Muscle layer of duodenum (tissue), 2 donors: ENCODE data around the gene CXorf58.
"Not testable (repeated sequence)": the region's sequence is repeated elsewhere in the genome, so short reads cannot be mapped to it uniquely, and the experiment has no call there.

ENCODE experiments used
- H3K27ac ChIP-seq: one replicate; pipeline ENCODE4 v1.7.0; 2013; ENCODE audit warnings: mild to moderate bottlenecking, low read length
- H3K27me3 ChIP-seq: one replicate; pipeline ENCODE4 v1.7.0; 2013; ENCODE audit warnings: low read depth, mild to moderate bottlenecking, control low read depth, low read length
- H3K36me3 ChIP-seq, 2 donors: one replicate each; pipeline ENCODE4 v1.7.0; 2013; ENCODE audit warnings: low read length in 2 of 2, control low read depth in 1 of 2, mild to moderate bottlenecking in 1 of 2; ENCODE audit not compliant: insufficient read depth in 2 of 2, control insufficient read depth in 1 of 2
- H3K4me1 ChIP-seq, 2 donors: one replicate each; pipeline ENCODE4 v1.7.0; 2013; ENCODE audit warnings: low read length in 2 of 2, mild to moderate bottlenecking in 2 of 2, control low read depth in 1 of 2, moderate library complexity in 1 of 2; ENCODE audit not compliant: insufficient read depth in 2 of 2, control insufficient read depth in 1 of 2
- H3K4me3 ChIP-seq, 2 donors: one replicate each; pipeline ENCODE4 v1.7.0; 2013; ENCODE audit warnings: low read length in 2 of 2, low read depth in 1 of 2, mild to moderate bottlenecking in 1 of 2
- H3K9me3 ChIP-seq, 2 donors: one replicate each; pipeline ENCODE4 v1.7.0; 2013; ENCODE audit warnings: low read length in 2 of 2, control low read depth in 1 of 2, mild to moderate bottlenecking in 1 of 2; ENCODE audit not compliant: control insufficient read depth in 1 of 2
- donor health status: healthy.

The CXorf58 gene

GRCh38 chrX:23965630-23966029 lies 57.8 kb downstream of the CXorf58 start:
- H3K4me1 ChIP-seq, H3K4me3 ChIP-seq, H3K27ac ChIP-seq, H3K9me3 ChIP-seq, H3K27me3 ChIP-seq, H3K36me3 ChIP-seq: not testable (repeated sequence)

- no peak overlapping the region for H3K27ac ChIP-seq
- H3K36me3 ChIP-seq, result no peaks in the 10 kb centered on the region
- H3K9me3 ChIP-seq, result no peaks in the 10 kb centered on the region
- H3K4me1 ChIP-seq, result no peaks in the 10 kb centered on the region
- no peaks in the 10 kb centered on the region for H3K27me3 ChIP-seq
- H3K4me3 ChIP-seq, result no peak overlapping the region
Measured at GRCh38 chrX:23978491-23978890, 70.7 kb downstream of the CXorf58 start.

GRCh38 chrX:23980011-23980441 lies 72.2 kb downstream of the CXorf58 start:
- H3K36me3 ChIP-seq, result no peaks in the 10 kb centered on the region
- H3K4me3 ChIP-seq, result no peak overlapping the region
- no peaks in the 10 kb centered on the region for H3K4me1 ChIP-seq
- no peaks in the 10 kb centered on the region for H3K27me3 ChIP-seq
- no peaks in the 10 kb centered on the region for H3K9me3 ChIP-seq
- no peak overlapping the region for H3K27ac ChIP-seq

GRCh38 chrX:23981222-23981621 lies 73.4 kb downstream of the CXorf58 start:
- Histone ChIP-seq H3K27ac (no peak overlapping the region), H3K27me3 (no peaks in the 10 kb centered on the region), H3K9me3 (no peaks in the 10 kb centered on the region), H3K4me3 (no peak overlapping the region), H3K36me3 (no peaks in the 10 kb centered on the region), H3K4me1 (no peaks in the 10 kb centered on the region)

- H3K27me3 ChIP-seq, result no peaks in the 10 kb centered on the region
- no peaks in the 10 kb centered on the region for H3K4me1 ChIP-seq
- H3K4me3 ChIP-seq, result no peak overlapping the region
- H3K36me3 ChIP-seq, result no peaks in the 10 kb centered on the region
- no peaks in the 10 kb centered on the region for H3K9me3 ChIP-seq
- H3K27ac ChIP-seq, result no peak overlapping the region
Measured at GRCh38 chrX:23981711-23982110, 73.9 kb downstream of the CXorf58 start.

- Histone ChIP-seq H3K4me3 (no peak overlapping the region), H3K27ac (no peak overlapping the region), H3K9me3 (no peaks in the 10 kb centered on the region), H3K36me3 (peaks cover 2 to 4% of the 10 kb centered on the region in 2 donors), H3K27me3 (no peaks in the 10 kb centered on the region), H3K4me1 (no peaks in the 10 kb centered on the region)
Measured at GRCh38 chrX:23982891-23983290, 75.1 kb downstream of the CXorf58 start.
